ENCODE results near the gene HEY2. TPM values are rescaled to one million over a fixed set of nuclear protein-coding genes. Genes with fewer than 3 reads are reported as not detected.
"Not testable (repeated sequence)": the region's sequence is repeated elsewhere in the genome, so short reads cannot be mapped to it uniquely, and the experiment has no call there.

HEY2 gene
- total RNA-seq, 1 experiment from 2014 or later = 0.66 TPM

GRCh38 chr6:125766641-125767040, 17.2 kb downstream of the HEY2 start:
- H3K27ac ChIP-seq = no peak overlapping the region

GRCh38 chr6:125769147-125769783, 19.8 kb downstream of the HEY2 start:
- no peak for DNase-seq (ENCODE audit: low read depth in 1 of 2, low spot score in 2 of 2)
- H3K4me1 ChIP-seq (replicated peaks) = no peaks in the 10 kb centered on the region
- H3K4me3 ChIP-seq = no peak overlapping the region
- H3K36me3 ChIP-seq = no peaks in the 10 kb centered on the region
- peaks cover 7% of the 10 kb centered on the region; the same call in 1 of the 2 replicates for H3K27me3 ChIP-seq (replicated peaks)
- no peaks in the 10 kb centered on the region for H3K9me3 ChIP-seq (replicated peaks)
- no peak overlapping the region for H3K27ac ChIP-seq

More at GRCh38 chr6:125766641-125767040, 17.2 kb downstream of the HEY2 start:
- H3K9me3 ChIP-seq (replicated peaks) = no peaks in the 10 kb centered on the region
- H3K4me1 ChIP-seq (replicated peaks) = no peaks in the 10 kb centered on the region
- no peak for DNase-seq (ENCODE audit: low read depth in 1 of 2, low spot score in 2 of 2)
- no peak overlapping the region for H3K4me3 ChIP-seq
- peaks cover 10% of the 10 kb centered on the region for H3K27me3 ChIP-seq (replicated peaks)
- H3K36me3 ChIP-seq = no peaks in the 10 kb centered on the region

- H3K36me3 ChIP-seq = no peaks in the 10 kb centered on the region
- no peak overlapping the region for H3K27ac ChIP-seq
- peak in 1 of 2 experiments; percentile 18 for DNase-seq (ENCODE audit: low read depth in 1 of 2, low spot score in 2 of 2)
- no peaks in the 10 kb centered on the region for H3K9me3 ChIP-seq (replicated peaks)
- H3K4me3 ChIP-seq = no peak overlapping the region
- H3K27me3 ChIP-seq (replicated peaks) = peaks cover 3% of the 10 kb centered on the region; the same call in 1 of the 2 replicates
- no peaks in the 10 kb centered on the region for H3K4me1 ChIP-seq (replicated peaks)
Observed at GRCh38 chr6:125773387-125774341, 24.2 kb downstream of the HEY2 start.

GRCh38 chr6:125776107-125776826, 26.8 kb downstream of the HEY2 start:
- not testable (repeated sequence) for H3K4me1 ChIP-seq (replicated peaks); DNase-seq (ENCODE audit: low read depth in 1 of 2, low spot score in 2 of 2); H3K27me3 ChIP-seq (replicated peaks); H3K9me3 ChIP-seq (replicated peaks); H3K27ac ChIP-seq; H3K4me3 ChIP-seq; H3K36me3 ChIP-seq

- H3K9me3 ChIP-seq (replicated peaks) = no peaks in the 10 kb centered on the region
- no peaks in the 10 kb centered on the region; the same call in 1 of the 2 replicates for H3K4me1 ChIP-seq (replicated peaks)
- H3K4me3 ChIP-seq = peak overlapping the region; percentile 53
- DNase-seq (ENCODE audit: low read depth in 1 of 2, low spot score in 2 of 2) = peak; percentile 79 to 98
- H3K27me3 ChIP-seq (replicated peaks) = 0 out of 2 replicates have a peak, but pooled peaks cover 3% of the 10 kb centered on the region
- no peaks in the 10 kb centered on the region for H3K36me3 ChIP-seq
- H3K27ac ChIP-seq = peak overlapping the region; percentile 47
Observed at GRCh38 chr6:125779924-125780539, 30.6 kb downstream of the HEY2 start.

GRCh38 chr6:125780540-125781313, 31.3 kb downstream of the HEY2 start:
- Histone ChIP-seq H3K4me3 (peak overlapping the region; percentile 53), H3K27ac (peak overlapping the region; percentile 47), H3K27me3 (replicated peaks) (no peaks in the 10 kb centered on the region), H3K4me1 (replicated peaks) (no peaks in the 10 kb centered on the region; the same call in 1 of the 2 replicates), H3K36me3 (no peaks in the 10 kb centered on the region), H3K9me3 (replicated peaks) (no peaks in the 10 kb centered on the region)
- peak; percentile 52 to 79 for DNase-seq (ENCODE audit: low read depth in 1 of 2, low spot score in 2 of 2)

- DNase-seq (ENCODE audit: low read depth in 1 of 2, low spot score in 2 of 2) = no peak
- H3K27me3 ChIP-seq (replicated peaks) = no peaks in the 10 kb centered on the region
- no peaks in the 10 kb centered on the region for H3K9me3 ChIP-seq (replicated peaks)
- peak overlapping the region; percentile 53 for H3K4me3 ChIP-seq
- peak overlapping the region; percentile 47 for H3K27ac ChIP-seq
- no peaks in the 10 kb centered on the region for H3K36me3 ChIP-seq
- H3K4me1 ChIP-seq (replicated peaks) = no peaks in the 10 kb centered on the region; the same call in 1 of the 2 replicates
Observed at GRCh38 chr6:125781314-125781868, 32.0 kb downstream of the HEY2 start.

GRCh38 chr6:125784365-125784764, 34.9 kb downstream of the HEY2 start:
- Histone ChIP-seq H3K4me3 (no peak overlapping the region), H3K36me3 (no peaks in the 10 kb centered on the region), H3K27ac (no peak overlapping the region), H3K9me3 (replicated peaks) (no peaks in the 10 kb centered on the region), H3K4me1 (replicated peaks) (no peaks in the 10 kb centered on the region; the same call in 1 of the 2 replicates), H3K27me3 (replicated peaks) (no peaks in the 10 kb centered on the region)
- no peak for DNase-seq (ENCODE audit: low read depth in 1 of 2, low spot score in 2 of 2)

GRCh38 chr6:125787791-125788190, 38.4 kb downstream of the HEY2 start:
- Histone ChIP-seq H3K4me3 (no peak overlapping the region), H3K9me3 (replicated peaks) (no peaks in the 10 kb centered on the region), H3K4me1 (replicated peaks) (peaks cover 9% of the 10 kb centered on the region), H3K27me3 (replicated peaks) (no peaks in the 10 kb centered on the region), H3K36me3 (peaks cover 6% of the 10 kb centered on the region; the same call in 1 of the 2 replicates), H3K27ac (no peak overlapping the region)
- DNase-seq (ENCODE audit: low read depth in 1 of 2, low spot score in 2 of 2) = no peak

GRCh38 chr6:125789167-125789566, 39.7 kb downstream of the HEY2 start:
- no peak overlapping the region for H3K27ac ChIP-seq
- no peak overlapping the region for H3K4me3 ChIP-seq
- no peak for DNase-seq (ENCODE audit: low read depth in 1 of 2, low spot score in 2 of 2)
- no peaks in the 10 kb centered on the region for H3K9me3 ChIP-seq (replicated peaks)
- H3K27me3 ChIP-seq (replicated peaks) = no peaks in the 10 kb centered on the region
- peaks cover 6% of the 10 kb centered on the region; the same call in 1 of the 2 replicates for H3K36me3 ChIP-seq
- H3K4me1 ChIP-seq (replicated peaks) = peaks cover 14% of the 10 kb centered on the region

GRCh38 chr6:125789576-125790357, 40.3 kb downstream of the HEY2 start:
- no peaks in the 10 kb centered on the region for H3K27me3 ChIP-seq (replicated peaks)
- no peak for DNase-seq (ENCODE audit: low read depth in 1 of 2, low spot score in 2 of 2)
- peaks cover 20% of the 10 kb centered on the region for H3K4me1 ChIP-seq (replicated peaks)
- H3K9me3 ChIP-seq (replicated peaks) = no peaks in the 10 kb centered on the region
- peaks cover 6% of the 10 kb centered on the region; the same call in 1 of the 2 replicates for H3K36me3 ChIP-seq
- H3K27ac ChIP-seq = peak overlapping the region; percentile 67
- peak overlapping the region; percentile 92 for H3K4me3 ChIP-seq

All from SJSA1 (cell line).